Measurements from ENCODE around the gene CDKL5. TPM values are rescaled to one million over a fixed set of nuclear protein-coding genes. Genes with fewer than 3 reads are reported as not detected.

The CDKL5 gene
- total RNA-seq, 6 experiments from 2014 or later = 5.6 to 5.9 (median 5.8) TPM

DNA sequence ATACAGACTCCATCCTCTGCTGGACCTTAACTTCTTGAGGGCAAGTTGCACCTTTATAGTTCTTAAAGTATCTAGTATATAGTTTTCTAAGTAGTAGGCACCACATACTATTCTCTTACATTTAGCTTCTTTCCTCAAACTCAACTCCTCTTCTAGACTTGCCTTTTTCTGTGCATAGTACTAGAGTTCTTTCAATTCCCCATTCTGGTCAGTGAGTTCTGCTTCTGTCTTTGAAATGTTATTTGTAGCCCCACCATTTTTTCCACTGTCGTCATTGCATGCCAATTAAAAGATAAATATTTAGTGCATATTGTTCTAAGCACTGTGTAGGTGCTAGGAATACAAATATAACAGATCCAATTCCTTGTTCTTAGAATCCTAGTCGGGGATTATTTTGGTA is 31.6 kb downstream of the CDKL5 start:
- TF ChIP-seq, protein P1, sequence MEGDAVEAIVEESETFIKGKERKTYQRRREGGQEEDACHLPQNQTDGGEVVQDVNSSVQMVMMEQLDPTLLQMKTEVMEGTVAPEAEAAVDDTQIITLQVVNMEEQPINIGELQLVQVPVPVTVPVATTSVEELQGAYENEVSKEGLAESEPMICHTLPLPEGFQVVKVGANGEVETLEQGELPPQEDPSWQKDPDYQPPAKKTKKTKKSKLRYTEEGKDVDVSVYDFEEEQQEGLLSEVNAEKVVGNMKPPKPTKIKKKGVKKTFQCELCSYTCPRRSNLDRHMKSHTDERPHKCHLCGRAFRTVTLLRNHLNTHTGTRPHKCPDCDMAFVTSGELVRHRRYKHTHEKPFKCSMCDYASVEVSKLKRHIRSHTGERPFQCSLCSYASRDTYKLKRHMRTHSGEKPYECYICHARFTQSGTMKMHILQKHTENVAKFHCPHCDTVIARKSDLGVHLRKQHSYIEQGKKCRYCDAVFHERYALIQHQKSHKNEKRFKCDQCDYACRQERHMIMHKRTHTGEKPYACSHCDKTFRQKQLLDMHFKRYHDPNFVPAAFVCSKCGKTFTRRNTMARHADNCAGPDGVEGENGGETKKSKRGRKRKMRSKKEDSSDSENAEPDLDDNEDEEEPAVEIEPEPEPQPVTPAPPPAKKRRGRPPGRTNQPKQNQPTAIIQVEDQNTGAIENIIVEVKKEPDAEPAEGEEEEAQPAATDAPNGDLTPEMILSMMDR (IDR thresholded peaks at IDR 0.05) = no peak
- no peak for DNase-seq
- no peak overlapping the region for H3K27ac Mint-ChIP-seq
- no peaks in the 10 kb centered on the region for H3K27me3 Mint-ChIP-seq (ENCODE audit: insufficient read depth)
- no peak overlapping the region for H3K4me3 Mint-ChIP-seq
- no peaks in the 10 kb centered on the region for H3K9me3 Mint-ChIP-seq
- no peaks in the 10 kb centered on the region for H3K36me3 Mint-ChIP-seq (ENCODE audit: low read depth)
- peaks cover 6% of the 10 kb centered on the region; the same call in 1 of the 2 replicates for H3K4me1 Mint-ChIP-seq (ENCODE audit: low read depth)

DNA sequence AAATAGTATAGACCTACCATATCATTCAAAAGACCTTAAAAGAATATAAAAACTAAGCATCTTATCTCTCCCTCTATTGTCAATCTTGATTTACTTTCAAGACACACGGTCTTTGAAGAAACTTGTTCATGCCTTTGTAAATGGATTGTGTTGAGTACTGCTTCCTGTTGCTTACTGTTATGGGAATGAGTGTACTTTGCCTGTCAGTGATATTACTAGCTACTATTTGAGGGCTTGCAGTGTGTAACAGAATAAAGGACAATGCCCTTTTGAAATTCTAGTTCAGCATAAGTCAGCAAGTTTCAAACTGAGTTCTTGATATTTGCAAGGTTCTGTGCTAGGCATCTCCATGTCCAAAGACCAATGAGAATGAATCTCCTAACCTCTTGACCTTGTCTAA is 36.0 kb downstream of the CDKL5 start:
- H3K4me3 Mint-ChIP-seq = no peak overlapping the region
- no peaks in the 10 kb centered on the region for H3K36me3 Mint-ChIP-seq (ENCODE audit: low read depth)
- DNase-seq = no peak
- no peaks in the 10 kb centered on the region for H3K27me3 Mint-ChIP-seq (ENCODE audit: insufficient read depth)
- H3K4me1 Mint-ChIP-seq (ENCODE audit: low read depth) = no peaks in the 10 kb centered on the region
- TF ChIP-seq, protein P1 (IDR thresholded peaks at IDR 0.05) = no peak
- no peak overlapping the region for H3K27ac Mint-ChIP-seq
- no peaks in the 10 kb centered on the region for H3K9me3 Mint-ChIP-seq

DNA sequence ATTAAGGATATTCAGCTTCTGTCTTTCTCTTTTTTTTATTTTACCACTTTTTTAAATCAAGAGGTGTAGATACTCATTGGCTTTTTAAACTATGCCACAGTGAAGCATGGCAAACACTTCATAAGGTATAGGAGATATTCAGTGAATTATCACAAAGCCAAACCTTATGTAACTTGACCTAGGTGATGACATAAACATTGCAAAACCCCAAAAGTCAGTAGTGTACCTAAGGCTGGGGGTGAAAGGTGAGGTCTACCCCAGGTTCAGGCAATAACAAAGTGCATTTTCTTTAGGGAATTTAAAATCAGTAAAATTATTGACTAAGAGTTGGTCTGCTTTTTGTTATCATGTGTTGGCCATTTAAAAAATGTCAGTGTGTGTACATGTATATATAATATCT is 39.1 kb downstream of the CDKL5 start:
- Mint-ChIP-seq H3K36me3 (ENCODE audit: low read depth) (no peaks in the 10 kb centered on the region), H3K9me3 (no peaks in the 10 kb centered on the region), H3K27me3 (ENCODE audit: insufficient read depth) (no peaks in the 10 kb centered on the region), H3K4me1 (ENCODE audit: low read depth) (no peaks in the 10 kb centered on the region), H3K4me3 (no peak overlapping the region), H3K27ac (no peak overlapping the region)
- TF ChIP-seq, protein P1 (IDR thresholded peaks at IDR 0.05) = no peak
- no peak for DNase-seq

DNA sequence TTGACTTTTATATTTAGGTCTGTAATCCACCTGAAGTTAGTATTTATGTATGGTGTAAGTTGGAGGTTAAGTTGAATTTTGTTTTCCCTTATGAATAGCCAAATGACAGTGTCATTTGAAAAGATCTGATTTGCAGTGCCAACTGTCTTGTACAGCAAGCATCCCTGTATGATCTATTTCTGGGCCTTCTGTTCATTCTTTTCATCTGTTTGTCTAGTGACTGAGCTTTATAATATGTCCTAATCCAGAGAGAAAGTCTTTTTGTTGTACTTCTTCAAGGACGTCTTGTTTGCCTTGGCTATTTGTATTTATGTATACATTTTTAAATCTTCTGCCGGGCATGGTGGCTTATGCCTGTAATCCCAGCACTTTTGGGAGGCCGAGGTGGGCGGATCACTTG is 39.6 kb downstream of the CDKL5 start:
- H3K9me3 Mint-ChIP-seq = no peaks in the 10 kb centered on the region
- H3K4me1 Mint-ChIP-seq (ENCODE audit: low read depth) = no peaks in the 10 kb centered on the region
- DNase-seq = no peak
- no peaks in the 10 kb centered on the region for H3K27me3 Mint-ChIP-seq (ENCODE audit: insufficient read depth)
- H3K36me3 Mint-ChIP-seq (ENCODE audit: low read depth) = no peaks in the 10 kb centered on the region
- TF ChIP-seq, protein P1 (IDR thresholded peaks at IDR 0.05) = no peak
- H3K4me3 Mint-ChIP-seq = no peak overlapping the region
- H3K27ac Mint-ChIP-seq = no peak overlapping the region

DNA sequence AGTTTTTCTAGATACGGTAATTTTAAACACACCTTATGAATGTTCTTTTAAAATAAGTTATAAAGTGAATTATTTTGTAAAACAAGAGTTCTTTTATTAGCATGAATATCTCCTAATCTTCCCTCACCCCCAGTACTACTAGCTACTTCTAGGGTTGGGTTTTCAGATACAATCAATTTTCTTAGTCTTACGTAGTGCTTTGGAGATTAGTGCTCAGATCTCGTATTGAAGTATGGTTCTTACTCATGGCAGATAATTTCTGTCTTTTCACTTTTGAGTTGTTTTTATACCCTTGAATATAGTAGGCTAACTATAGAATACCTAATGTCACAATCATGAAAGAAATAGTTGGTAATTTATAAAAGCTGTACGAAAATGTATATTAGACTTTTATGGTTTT is 43.2 kb downstream of the CDKL5 start:
- Mint-ChIP-seq H3K9me3 (no peaks in the 10 kb centered on the region), H3K36me3 (ENCODE audit: low read depth) (no peaks in the 10 kb centered on the region), H3K4me1 (ENCODE audit: low read depth) (no peaks in the 10 kb centered on the region), H3K4me3 (no peak overlapping the region), H3K27ac (no peak overlapping the region), H3K27me3 (ENCODE audit: insufficient read depth) (no peaks in the 10 kb centered on the region)
- no peak for DNase-seq
- TF ChIP-seq, protein P1 (IDR thresholded peaks at IDR 0.05) = no peak

DNA sequence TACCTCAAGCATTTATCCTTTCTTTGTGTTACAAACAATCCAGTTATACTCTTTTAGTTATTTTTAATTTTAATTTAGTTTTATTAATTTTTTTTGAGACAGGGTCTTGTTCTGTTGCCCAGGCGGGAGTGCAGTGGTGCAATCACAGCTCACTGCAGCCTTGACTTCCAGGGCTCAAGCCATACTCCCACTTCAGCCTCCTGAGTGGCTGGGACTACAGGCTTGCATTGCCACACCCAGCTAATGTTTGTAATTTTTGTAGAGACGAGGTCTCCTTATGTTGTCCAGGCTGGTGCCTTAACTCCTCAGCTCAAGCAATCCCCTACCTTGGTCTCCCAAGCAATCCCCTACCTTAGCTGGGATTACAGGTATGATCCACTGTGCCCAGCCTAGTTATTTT is 45.9 kb downstream of the CDKL5 start:
- Mint-ChIP-seq H3K4me1 (ENCODE audit: low read depth) (no peaks in the 10 kb centered on the region), H3K36me3 (ENCODE audit: low read depth) (no peaks in the 10 kb centered on the region), H3K9me3 (no peaks in the 10 kb centered on the region), H3K27ac (no peak overlapping the region), H3K4me3 (no peak overlapping the region), H3K27me3 (ENCODE audit: insufficient read depth) (no peaks in the 10 kb centered on the region)
- DNase-seq = no peak
- TF ChIP-seq, protein P1 (IDR thresholded peaks at IDR 0.05) = no peak
